DOHH2 (cell line): ENCODE results near the gene CNR2.

Experiments used
- CTCF ChIP-seq: fragments of 200-600 bp; sonication (generic); IDR thresholded peaks from one replicate; pipeline ENCODE4 v1.5.1; 2014; ENCODE audit warnings: antibody characterized with exemption, mild to moderate bottlenecking, low read depth, low read length; ENCODE audit not compliant: poor library complexity, severe bottlenecking
- EZH2phosphoT487 ChIP-seq: fragments of 200-600 bp; sonication (generic); IDR thresholded peaks from 2 replicates; pipeline ENCODE4 v1.6.1; 2017; ENCODE audit warnings: borderline replicate concordance, mild to moderate bottlenecking, antibody characterized with exemption, low read length, moderate library complexity, mixed read lengths

GRCh38 chr1:23913212-23913880 is at the start of gene CNR2:
- TF ChIP-seq CTCF (no peak), EZH2phosphoT487 (no peak)
